Type B pancreatic cell (in vitro differentiated cells): ENCODE measurements around the gene TRNT1. TPM values are rescaled to one million over a fixed set of nuclear protein-coding genes. Genes with fewer than 3 reads are reported as not detected.

Experiments
- DNase-seq: peaks from one replicate; pipeline ENCODE4 v3.0.0; 2021; ENCODE audit warnings: mixed read lengths; ENCODE audit not compliant: unreplicated experiment; ENCODE audit errors: extremely low spot score
- H3K27ac Mint-ChIP-seq: 2 replicates; pipeline ENCODE4 v1.8.0; 2021; ENCODE audit warnings: mild to moderate bottlenecking, mixed read lengths
- H3K27me3 Mint-ChIP-seq: 2 replicates; pipeline ENCODE4 v1.8.0; 2021; ENCODE audit warnings: mixed read lengths
- H3K36me3 Mint-ChIP-seq: 2 replicates; pipeline ENCODE4 v1.8.0; 2021; ENCODE audit warnings: mixed read lengths
- H3K4me1 Mint-ChIP-seq: one replicate; pipeline ENCODE4 v1.8.0; 2021; ENCODE audit warnings: mixed read lengths; ENCODE audit not compliant: unreplicated experiment
- H3K4me3 Mint-ChIP-seq: 2 replicates; pipeline ENCODE4 v1.8.0; 2021; ENCODE audit warnings: mild to moderate bottlenecking, mixed read lengths
- H3K9me3 Mint-ChIP-seq: 2 replicates; pipeline ENCODE4 v1.8.0; 2021; ENCODE audit warnings: mixed read lengths
- CTCF ChIP-seq: fragments of 200-600 bp; sonication (generic); conservative IDR thresholded peaks from 2 replicates; pipeline ENCODE4 v1.5.0; 2021; ENCODE audit warnings: antibody characterized with exemption, mild to moderate bottlenecking
- total RNA-seq: library from RNA; stranded (reverse); gene quantifications from 2 replicates; pipeline ENCODE4 v1.2.1, GENCODE V29; 2021; ENCODE audit warnings: low replicate concordance

The TRNT1 gene
- total RNA-seq, 1 donor from 2014 or later = 33.0 TPM

- DNase-seq = no peak
- no peak for TF ChIP-seq CTCF
- H3K4me3 Mint-ChIP-seq = no peak overlapping the region
- no peaks in the 10 kb centered on the region for H3K9me3 Mint-ChIP-seq
- H3K27me3 Mint-ChIP-seq = no peaks in the 10 kb centered on the region
- peaks cover 4% of the 10 kb centered on the region for H3K4me1 Mint-ChIP-seq
- peaks cover 38% of the 10 kb centered on the region for H3K36me3 Mint-ChIP-seq
- no peak overlapping the region for H3K27ac Mint-ChIP-seq
Measured at GRCh38 chr3:3145831-3146230, 19.1 kb downstream of the TRNT1 start.

- H3K27ac Mint-ChIP-seq = no peak overlapping the region
- no peaks in the 10 kb centered on the region for H3K9me3 Mint-ChIP-seq
- no peak overlapping the region for H3K4me3 Mint-ChIP-seq
- H3K4me1 Mint-ChIP-seq = no peaks in the 10 kb centered on the region
- no peak for DNase-seq
- H3K36me3 Mint-ChIP-seq = peaks cover 41% of the 10 kb centered on the region
- no peak for TF ChIP-seq CTCF
- H3K27me3 Mint-ChIP-seq = no peaks in the 10 kb centered on the region
Measured at GRCh38 chr3:3149560-3149959, 22.8 kb downstream of the TRNT1 start.

GRCh38 chr3:3151513-3151912, 24.8 kb downstream of the TRNT1 start:
- no peak for DNase-seq
- Mint-ChIP-seq H3K4me1 (no peaks in the 10 kb centered on the region), H3K27ac (no peak overlapping the region), H3K4me3 (no peak overlapping the region), H3K9me3 (no peaks in the 10 kb centered on the region), H3K36me3 (peaks cover 30% of the 10 kb centered on the region), H3K27me3 (no peaks in the 10 kb centered on the region)
- TF ChIP-seq CTCF = no peak

- H3K4me1 Mint-ChIP-seq = no peaks in the 10 kb centered on the region
- TF ChIP-seq CTCF = no peak
- H3K27ac Mint-ChIP-seq = no peak overlapping the region
- no peak for DNase-seq
- H3K4me3 Mint-ChIP-seq = no peak overlapping the region
- H3K27me3 Mint-ChIP-seq = no peaks in the 10 kb centered on the region
- H3K9me3 Mint-ChIP-seq = no peaks in the 10 kb centered on the region
- H3K36me3 Mint-ChIP-seq = peaks cover 31% of the 10 kb centered on the region
Measured at GRCh38 chr3:3154879-3155610, 28.3 kb downstream of the TRNT1 start.

- Mint-ChIP-seq H3K27me3 (no peaks in the 10 kb centered on the region), H3K4me1 (no peaks in the 10 kb centered on the region), H3K27ac (no peak overlapping the region), H3K36me3 (peaks cover 21% of the 10 kb centered on the region), H3K4me3 (no peak overlapping the region), H3K9me3 (no peaks in the 10 kb centered on the region)
- TF ChIP-seq CTCF = no peak
- no peak for DNase-seq
Measured at GRCh38 chr3:3157484-3157883, 30.7 kb downstream of the TRNT1 start.
